ENCODE measurements around the gene ODAD2.

DNA sequence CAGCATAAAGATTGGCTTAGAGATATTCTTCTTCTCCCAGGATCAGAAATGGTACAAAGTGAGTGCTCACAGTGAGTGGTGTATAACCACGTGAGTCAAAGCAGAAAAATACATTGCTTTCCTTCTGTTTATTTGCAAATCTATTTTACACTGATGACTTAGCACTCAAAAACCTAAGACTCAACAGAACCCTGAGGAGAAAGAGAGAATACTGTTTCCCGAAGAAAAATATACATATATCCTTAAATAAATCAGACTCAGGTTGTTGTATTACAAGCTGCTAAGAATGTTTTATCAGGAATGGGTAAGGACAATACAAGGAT, 48.7 kb downstream of the ODAD2 start:
- TF ChIP-seq, protein P1, sequence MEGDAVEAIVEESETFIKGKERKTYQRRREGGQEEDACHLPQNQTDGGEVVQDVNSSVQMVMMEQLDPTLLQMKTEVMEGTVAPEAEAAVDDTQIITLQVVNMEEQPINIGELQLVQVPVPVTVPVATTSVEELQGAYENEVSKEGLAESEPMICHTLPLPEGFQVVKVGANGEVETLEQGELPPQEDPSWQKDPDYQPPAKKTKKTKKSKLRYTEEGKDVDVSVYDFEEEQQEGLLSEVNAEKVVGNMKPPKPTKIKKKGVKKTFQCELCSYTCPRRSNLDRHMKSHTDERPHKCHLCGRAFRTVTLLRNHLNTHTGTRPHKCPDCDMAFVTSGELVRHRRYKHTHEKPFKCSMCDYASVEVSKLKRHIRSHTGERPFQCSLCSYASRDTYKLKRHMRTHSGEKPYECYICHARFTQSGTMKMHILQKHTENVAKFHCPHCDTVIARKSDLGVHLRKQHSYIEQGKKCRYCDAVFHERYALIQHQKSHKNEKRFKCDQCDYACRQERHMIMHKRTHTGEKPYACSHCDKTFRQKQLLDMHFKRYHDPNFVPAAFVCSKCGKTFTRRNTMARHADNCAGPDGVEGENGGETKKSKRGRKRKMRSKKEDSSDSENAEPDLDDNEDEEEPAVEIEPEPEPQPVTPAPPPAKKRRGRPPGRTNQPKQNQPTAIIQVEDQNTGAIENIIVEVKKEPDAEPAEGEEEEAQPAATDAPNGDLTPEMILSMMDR (conservative IDR thresholded peaks at IDR 0.05) = no peak
- no peak for TF ChIP-seq EZH2 (IDR thresholded peaks at IDR 0.05; ENCODE audit: low read depth)
